H4 (cell line): ENCODE measurements around the gene D2HGDH. TPM values are rescaled to one million over a fixed set of nuclear protein-coding genes. Genes with fewer than 3 reads are reported as not detected.
A peak's percentile ranks its signal among the peaks of the same experiment; 100 is the strongest.
"Not testable (repeated sequence)": the region's sequence is repeated elsewhere in the genome, so short reads cannot be mapped to it uniquely, and the experiment has no call there.

Experiments used
- DNase-seq: peaks from one replicate; pipeline ENCODE4 v3.0.0-alpha.2; 2015; ENCODE audit warnings: low spot score
- total RNA-seq: library from RNA; depleted of rRNA; stranded (reverse); fragments of >200 nt; shearing (Covaris generic); gene quantifications from 2 replicates; pipeline ENCODE4 v1.2.3, GENCODE V29; 2014

The D2HGDH gene
- total RNA-seq, 1 experiment from 2014 or later = 7.2 TPM

- DNase-seq = no peak
Observed at GRCh38 chr2:241768850-241769249, 34.4 kb downstream of the D2HGDH start.

DNA sequence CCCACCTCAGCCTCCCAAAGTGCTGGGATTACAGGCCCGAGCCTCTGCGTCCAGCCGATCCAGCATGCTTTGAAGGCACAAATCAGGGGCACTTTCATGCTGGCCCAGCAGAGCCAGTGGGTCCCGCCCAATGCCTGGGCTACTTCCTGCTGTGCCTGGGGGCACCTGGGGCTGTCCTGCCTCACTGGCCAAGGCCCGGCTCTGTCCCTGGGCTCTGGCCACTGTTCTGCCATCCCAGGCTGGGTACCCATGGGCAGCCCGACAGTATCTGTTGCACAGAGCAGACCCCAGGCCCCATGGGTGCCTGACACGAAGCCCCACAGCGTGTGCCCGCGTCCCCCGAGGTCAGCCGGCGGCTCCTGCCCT is 35.4 kb downstream of the D2HGDH start:
- DNase-seq = no peak

DNA sequence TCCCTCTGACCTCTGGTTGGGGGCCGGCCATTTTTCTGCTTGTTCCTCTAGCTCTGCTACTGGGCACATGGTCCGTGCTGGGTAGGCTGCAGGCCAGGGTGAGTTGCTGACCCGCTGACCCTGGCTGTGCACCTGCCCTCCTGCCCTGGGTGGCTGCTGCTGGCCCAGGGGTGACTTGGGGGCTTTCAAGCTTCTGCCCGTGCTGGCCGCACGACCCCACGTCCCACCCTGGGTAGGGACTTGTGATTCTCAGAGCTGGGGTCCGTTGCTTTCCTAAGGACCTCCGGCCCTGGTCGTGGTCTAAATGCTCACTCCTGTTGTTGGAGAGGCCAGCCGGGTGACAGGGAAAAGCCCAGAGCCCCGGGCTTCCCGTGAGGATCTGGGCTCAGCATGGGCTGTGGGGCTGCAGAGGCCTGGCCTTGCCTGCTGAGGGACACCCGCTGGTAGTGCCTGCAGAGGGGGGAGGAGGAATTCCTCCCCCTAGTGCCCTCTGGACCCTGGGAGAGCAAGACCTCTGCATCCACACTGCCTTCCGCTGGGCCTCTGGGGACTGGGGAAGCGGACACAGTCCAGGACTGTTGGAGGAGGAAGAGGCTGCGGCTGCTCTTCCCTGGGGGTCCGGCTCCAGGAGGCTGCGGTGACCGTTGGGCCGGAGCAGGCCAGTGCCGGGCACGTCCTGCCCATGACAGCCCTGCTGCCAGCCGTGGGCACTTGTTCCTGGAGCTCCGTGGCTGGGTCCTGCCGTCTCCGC is 35.9 kb downstream of the D2HGDH start:
- no peak for DNase-seq

DNA sequence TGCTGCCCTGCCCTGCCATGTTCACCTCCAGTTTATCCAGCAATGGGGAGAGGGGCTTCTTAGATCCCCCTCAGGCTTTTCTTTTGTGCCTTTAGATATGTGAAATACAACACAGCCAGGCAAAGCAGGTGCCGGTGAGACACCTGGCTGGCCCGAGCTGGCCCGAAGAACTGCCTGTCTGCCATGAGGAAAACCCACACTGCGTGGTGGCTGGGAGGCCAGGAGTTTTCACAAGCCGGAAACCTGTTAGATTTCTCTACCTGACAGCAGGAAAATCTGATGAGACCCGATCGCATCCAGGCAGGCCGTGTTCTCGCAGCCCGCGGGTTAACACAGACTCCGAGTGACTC is 36.5 kb downstream of the D2HGDH start:
- DNase-seq = no peak

DNA sequence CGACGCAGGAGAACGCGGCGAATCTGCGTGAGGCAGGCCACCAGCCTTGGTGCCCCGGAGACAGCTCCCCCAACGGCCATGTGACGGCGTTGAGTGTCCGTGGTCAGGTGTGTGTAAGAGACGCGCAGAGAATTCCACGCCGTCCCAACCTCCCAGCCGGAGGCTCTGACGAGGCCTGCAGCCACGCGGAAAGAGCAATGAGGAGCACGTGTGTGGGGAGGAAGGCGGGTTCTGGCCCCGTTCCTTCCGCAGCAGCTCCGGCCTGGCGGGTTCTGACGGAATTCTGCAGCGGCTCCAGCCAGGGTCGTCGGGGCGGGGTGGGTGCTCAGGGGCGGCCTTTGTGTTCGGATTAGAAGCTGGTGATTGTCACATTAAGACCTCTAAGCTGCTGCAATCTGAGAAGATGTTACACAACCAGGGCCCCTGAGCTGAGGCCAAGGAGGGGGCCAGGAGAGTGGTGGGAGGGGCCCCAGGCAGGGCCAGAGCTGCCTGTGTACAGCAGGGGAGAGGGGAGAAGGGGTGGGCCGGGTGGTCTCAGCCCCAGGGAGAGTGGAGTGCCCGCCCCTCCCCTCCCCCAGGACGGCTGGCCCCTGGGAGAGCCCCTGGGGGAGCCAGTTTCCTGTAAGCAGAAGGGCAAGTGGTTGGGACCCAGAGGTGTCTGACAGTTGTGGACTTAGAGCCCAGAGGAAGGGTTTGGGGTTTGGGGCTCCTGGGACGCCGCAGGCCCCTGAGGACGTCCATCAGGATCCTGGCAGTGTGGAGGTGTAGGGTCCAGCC is 37.0 kb downstream of the D2HGDH start:
- DNase-seq = no peak

DNA sequence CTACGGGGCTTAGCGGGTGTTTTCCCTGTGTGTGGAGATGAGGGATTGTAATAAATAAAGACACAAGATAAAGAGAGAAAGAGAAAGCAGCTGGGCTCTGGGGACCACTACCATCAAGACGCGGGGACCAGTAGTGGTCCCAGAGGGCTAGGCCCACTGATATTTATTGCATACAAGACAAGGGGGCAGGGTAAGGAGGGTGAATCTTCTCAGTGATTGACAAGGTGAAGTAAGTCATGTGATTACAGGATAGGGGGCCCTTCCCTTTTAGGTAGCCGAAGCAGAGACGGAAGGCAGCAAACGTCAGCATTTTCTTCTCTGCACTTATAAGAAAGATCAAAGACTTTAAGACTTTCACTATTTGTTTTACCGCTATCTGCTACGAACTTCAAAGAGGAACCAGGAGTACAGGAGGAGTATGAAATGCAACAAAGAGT is 37.7 kb downstream of the D2HGDH start:
- no peak for DNase-seq

GRCh38 chr2:241773511-241774418 is 39.3 kb downstream of the D2HGDH start:
- no peak for DNase-seq

DNA sequence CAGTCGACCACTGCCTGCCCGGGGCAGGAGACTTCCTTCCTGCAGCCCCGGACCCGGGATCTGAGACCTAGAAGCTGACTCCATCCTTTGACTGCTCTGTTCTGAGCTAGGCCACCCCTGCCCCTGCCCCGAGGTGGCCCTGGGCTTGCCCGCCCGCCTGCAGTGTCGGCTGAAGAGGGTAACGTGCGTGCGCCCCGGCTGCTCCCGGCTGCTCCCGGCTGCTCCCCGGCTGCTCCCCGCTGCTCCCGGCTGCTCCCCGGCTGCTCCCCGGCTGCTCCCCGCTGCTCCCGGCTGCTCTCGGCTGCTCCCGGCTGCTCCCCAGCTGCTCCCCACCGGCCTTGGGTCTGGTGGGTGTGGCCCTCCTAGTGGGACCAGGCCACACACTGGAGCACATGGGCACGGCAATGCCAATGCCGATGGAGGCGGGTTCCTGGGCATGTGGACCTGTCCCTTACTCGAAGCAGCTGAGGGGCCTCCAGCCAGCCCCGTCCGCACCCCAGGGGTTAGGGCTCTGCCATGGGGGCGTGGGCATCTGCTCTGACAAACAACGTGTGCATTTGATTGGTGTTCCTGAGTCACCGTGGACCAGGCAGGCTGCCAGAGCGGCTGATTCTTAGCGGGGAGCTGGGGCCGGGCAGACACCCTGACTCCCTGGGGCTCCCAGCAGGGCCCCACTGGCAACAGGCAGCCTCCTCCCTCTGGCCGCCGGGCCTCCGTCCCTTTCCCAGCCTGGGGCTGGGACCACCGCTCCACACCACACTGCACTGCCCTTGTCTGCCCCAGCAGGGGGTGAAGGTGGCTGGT is 40.2 kb downstream of the D2HGDH start:
- DNase-seq = peak; percentile 69

- no peak for DNase-seq
Observed at GRCh38 chr2:241775223-241776177, 41.1 kb downstream of the D2HGDH start.

GRCh38 chr2:241776336-241777169 is 42.1 kb downstream of the D2HGDH start, which contains the start of gene GAL3ST2:
Gene GAL3ST2, plus strand, starts transcription at chr2:241776822. Its CDS starts 134 bp downstream, at chr2:241776956.
- DNase-seq = no peak

DNA sequence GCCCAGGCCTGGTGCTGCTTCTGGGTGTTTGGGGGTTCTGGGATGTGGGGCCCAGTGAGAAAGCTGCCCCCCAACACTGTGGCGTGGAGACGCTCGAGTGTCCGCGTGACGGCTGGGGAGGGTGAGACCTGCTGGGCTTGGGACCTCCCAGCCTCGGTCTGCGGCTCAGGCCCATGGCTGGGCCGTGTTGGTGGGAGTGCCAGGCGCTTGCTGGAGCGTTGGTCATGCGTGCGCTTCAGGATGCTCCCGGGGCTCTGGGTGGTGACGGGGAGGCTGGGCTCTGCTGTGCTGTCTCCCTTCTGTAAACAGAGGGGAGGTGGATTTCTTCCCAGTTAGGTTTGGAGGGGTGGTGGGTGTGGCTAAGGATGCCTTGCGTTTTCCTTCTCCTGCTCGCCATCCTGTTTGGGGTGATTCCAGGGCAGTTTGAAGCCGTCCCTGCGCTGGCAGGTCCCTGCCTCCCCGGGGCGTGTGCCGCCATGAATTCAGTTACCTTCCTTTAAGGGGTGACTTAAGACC is 42.8 kb downstream of the D2HGDH start:
- DNase-seq = no peak

GRCh38 chr2:241777686-241778627 is 43.5 kb downstream of the D2HGDH start:
- no peak for DNase-seq

GRCh38 chr2:241780939-241781569 is 46.6 kb downstream of the D2HGDH start:
- DNase-seq = no peak

DNA sequence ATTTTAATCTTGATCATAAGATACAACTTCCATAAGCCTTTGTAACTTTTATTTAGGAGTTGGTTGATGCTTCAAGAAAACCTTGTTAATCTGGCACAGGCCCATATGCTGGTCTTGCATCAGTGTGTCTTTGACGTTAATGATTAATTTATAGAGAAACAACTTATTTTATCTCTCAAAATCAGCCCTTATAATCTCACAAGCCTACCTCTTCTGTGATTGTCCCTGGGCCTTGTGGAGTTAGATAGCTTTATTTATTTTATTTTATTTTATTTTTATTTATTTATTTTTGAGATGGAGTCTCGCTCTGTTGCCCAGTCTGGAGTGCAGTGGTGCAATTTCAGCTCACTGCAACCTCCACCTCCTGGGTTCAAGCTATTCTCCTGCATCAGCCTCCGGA is 47.6 kb downstream of the D2HGDH start:
- not testable (repeated sequence) for DNase-seq

- no peak for DNase-seq
Observed at GRCh38 chr2:241788135-241788534, 53.7 kb downstream of the D2HGDH start.

- no peak for DNase-seq
Observed at GRCh38 chr2:241788572-241788971, 54.1 kb downstream of the D2HGDH start.

DNA sequence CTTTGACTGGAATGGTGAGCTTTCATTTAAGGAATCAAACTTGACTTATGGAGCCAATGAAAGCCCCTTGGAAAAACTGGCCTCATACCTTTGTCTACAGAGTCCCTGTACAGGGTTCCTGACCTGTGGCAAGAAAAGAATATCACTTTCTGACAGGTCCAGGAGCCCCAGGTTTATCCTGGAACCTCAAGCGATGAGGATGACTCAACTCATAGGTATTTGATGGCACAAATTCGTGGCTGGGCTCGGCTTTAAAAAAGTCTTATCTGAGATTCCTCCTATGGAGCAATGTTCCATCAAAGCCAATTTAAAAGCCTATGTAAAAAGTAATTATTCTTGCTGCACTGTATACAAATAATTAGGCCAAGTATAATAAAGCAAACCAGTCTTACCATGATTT is 57.0 kb downstream of the D2HGDH start:
- DNase-seq = not testable (repeated sequence)
